HCEC 1CT (cell line): ENCODE measurements around the gene BEND6.

Source experiments
- DNase-seq: peaks from one replicate; pipeline ENCODE4 v3.0.0-alpha.2; 2017

BEND6 gene

GRCh38 chr6:56954403-56955170 lies at the start of gene BEND6:
BEND6 (plus strand) TSS chr6:56955107; CDS start chr6:56981811, 26,704 bp downstream.
- peak; percentile 80 for DNase-seq

DNA sequence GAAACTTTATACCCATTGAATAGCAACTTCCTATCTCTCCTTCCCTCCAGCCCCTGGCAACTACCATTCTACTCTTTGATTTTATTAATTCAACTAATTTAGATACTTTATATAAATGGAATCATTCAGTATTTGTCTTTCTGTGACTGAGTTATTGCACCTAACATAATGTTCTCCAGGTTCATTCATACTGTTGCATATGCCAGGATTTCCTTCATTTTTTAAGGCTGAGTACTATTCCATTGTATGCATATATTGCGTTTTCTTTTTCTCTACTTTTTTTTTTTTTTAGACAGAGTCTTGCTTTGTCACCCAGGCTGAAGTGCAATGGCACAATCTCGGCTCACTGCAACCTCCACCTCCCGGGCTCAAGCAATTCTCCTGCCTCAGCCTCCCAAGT lies 49.5 kb upstream of the BEND6 start:
- no peak for DNase-seq

DNA sequence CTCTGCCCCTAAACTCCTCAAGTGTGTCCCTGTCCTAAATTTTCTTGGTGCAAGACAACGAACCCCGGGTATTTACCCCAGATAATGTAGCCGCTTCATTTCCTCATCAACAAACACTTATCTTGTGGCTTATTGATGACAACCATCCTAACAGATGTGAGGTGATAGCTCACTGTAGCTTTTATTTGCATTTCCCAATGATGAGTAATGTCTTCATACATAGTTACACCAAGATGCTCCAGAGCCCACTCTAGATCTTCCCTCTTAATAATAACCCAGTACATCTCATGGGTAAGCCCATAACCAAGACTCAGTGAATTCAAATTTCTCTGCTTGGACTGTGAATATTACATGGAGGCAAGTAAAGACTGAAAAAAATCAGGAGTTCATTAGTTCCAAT lies 48.2 kb upstream of the BEND6 start:
- peak; percentile 75 for DNase-seq

DNA sequence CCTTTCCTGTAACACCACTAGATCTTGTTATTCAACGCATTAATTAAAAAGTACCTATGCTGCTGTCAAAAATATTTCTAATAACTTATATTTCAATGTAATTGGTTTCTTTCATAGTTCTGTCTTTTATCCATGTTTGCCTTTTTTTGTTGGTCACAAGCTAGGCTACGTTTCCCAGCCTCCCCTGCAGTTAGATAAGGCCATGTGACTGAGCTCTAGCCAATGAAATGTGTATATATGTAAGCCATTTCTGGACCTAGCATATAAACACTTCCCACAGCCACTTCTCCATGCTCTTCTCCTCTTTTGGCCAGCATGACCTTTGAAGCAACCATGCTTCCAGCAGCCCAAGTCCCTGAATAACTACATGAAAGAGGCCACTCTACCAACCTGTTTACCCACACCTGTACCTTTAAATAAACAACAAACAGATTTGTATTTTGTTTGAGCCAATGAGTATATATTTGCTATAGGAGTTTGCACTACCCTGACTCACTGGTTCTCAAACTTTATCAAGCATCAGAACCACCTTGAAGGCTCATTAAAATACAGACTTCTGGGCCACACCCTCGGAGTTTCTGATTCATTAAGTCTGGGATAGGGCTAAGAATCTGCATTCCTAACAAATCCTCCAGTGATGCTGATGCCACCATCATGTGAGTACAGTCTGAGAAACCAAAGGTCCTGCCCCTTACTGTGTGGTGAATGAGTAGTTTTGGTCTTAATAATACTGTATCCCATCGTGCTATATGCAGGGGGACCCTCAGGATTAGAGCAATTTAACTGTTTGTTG lies 45.6 kb upstream of the BEND6 start:
- peak; percentile 77 for DNase-seq

GRCh38 chr6:56911847-56912246 lies 43.1 kb upstream of the BEND6 start:
- peak; percentile 70 for DNase-seq

DNA sequence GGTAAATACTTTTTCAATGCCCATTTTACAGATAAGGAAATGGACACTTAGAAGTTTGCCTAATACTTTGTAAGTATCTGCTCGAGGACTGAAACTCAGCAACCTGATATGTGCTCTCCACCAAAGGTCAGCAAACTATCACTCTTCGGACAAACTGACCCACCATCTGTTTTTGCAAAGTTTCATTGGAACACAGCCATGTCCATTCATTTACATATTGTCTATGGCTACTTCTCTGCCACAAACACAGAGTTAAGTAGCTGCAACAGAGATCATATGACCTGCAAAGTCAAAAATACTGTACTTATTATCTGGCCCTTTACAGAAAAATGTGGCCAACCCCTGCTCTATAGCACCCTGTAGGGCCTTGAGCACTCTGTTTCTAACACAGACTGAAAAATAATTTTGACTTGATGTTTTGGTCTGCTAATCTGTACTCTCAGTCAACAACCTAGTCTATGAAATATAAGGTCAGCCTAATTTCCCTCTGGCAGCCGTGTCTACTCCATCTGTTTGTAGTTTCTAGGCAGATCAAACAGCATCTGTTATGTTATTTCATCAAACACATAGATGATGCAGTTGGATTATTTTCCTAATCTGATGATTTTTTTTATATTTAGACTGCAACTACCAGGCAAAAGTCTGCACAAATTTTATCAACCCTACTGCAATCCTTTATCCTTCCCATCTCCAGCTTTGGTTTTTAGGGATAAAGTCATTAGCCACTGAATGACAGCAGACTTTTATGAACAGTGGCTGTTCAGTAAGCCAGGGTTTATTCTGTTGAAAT lies 41.4 kb upstream of the BEND6 start:
- peak; percentile 54 for DNase-seq

- DNase-seq, result no peak
Measured at GRCh38 chr6:56914798-56915658, 39.9 kb upstream of the BEND6 start.

DNA sequence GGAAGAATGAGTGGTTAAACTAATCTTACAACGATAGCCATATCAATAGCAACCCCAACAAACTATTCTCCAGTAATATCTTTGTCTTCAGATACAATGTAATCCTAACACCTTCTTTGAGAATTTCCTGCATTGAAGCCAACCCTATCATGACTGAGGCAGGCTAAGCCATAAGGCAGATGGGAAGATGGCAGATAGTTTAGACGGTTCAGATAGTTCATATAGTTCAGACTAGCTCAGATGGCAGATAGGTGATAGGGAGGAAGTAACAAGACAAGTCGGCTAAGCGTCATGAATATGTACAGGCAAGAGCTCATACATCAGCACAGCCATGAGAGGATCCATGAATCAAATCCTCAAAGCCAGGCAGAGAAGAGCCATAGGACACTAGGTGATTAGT lies 39.1 kb upstream of the BEND6 start:
- no peak for DNase-seq

DNA sequence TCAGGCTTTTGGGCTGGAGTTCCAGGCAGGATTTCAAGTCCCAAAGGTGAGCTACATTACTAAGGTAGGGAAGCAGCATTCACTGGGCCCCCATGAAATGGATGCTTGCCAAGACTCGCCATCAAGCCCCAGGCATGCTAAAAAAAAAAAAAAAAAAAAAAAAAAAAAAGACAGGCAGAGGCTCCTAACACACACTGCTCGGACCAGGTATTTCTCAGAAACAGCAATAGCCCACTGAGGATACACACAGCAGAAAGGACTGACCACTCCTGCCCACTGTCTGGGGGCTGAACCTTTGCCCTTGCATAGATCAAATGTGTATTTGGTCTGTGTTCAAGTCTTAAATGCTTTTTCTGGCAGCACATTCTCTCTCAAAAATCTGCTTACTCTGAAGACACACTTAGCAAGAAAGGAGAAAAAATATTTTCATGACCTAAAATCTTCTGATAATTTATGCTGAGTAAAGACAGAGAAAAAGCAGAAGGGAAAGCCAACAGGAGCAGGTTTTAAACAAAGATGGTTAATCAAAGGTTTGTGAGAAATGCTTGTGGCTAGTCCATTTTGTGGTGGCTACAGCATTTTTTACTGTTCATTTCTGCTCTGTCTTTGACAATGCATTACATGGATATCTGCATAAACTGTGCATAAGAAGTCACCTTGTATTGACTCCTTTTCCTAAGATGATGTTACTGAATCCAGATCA lies 37.9 kb upstream of the BEND6 start:
- no peak for DNase-seq

- DNase-seq, result no peak
Measured at GRCh38 chr6:56922645-56923044, 32.3 kb upstream of the BEND6 start.

DNA sequence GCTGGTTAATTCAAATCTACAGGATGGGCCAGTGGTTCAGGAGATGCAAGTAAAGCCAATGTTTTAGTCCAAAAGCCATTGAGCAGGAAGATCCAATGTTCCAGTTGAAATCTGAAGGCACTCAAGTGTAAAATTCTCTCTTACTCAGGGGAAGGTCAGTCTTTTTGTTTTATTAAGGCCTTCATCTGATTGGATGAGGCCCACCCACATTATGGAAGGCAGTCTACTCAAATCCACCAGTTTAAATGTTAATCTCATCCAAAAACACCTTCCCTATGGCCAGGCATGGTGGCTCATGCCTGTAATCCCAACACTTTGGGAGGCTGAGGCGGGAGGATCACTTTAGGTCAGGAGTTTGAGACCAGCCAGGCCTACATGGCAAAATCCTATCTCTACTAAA lies 31.3 kb upstream of the BEND6 start:
- no peak for DNase-seq

DNA sequence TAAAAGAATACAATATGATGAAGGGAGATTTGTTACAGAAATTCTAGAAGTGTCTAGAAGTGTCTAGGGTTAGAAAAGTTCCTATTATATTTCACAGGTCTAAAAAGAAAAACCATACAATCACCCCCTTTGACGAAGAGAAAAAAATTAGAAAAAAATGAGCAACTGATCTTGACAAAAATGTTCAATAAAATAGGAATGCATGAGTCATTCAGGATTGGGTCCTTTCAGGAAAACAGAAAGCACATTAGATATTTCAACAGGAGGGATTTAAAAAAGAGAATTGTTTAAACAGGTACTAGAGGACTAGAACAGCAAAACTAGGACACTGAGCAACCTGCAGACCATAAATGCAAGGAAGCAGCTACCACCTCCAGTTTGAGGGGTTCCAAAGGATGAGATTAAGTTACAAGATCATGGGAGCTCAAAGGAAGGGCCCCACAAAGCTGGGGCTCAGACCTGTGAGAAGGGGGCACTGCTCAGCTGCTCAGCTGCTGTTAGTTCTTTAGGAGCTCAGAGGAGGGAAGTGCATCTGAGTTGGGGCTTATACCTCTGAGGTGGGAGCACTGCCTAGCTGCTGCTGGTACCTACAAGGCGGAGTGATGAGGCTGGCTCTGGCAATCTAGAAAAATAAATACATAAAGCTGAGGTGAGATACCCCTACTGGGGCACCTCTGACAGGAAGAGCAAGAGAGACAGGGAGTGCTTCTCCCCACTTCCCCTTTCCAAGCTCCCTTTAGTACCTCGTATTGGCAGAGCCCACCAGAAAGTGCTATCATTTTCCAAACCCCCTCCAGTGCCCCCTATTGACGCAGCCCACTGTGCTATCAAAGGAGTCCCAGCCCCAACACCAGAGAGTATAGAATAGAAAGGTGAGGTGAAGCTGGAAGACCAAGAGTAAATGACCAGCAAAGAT lies 27.1 kb upstream of the BEND6 start:
- peak; percentile 62 for DNase-seq

GRCh38 chr6:56930846-56931245 lies 24.1 kb upstream of the BEND6 start:
- no peak for DNase-seq

- no peak for DNase-seq
Measured at GRCh38 chr6:56932910-56933477, 21.9 kb upstream of the BEND6 start.

- DNase-seq, result no peak
Measured at GRCh38 chr6:56933650-56934049, 21.3 kb upstream of the BEND6 start.

GRCh38 chr6:56934876-56935275 lies 20.0 kb upstream of the BEND6 start:
- no peak for DNase-seq

DNA sequence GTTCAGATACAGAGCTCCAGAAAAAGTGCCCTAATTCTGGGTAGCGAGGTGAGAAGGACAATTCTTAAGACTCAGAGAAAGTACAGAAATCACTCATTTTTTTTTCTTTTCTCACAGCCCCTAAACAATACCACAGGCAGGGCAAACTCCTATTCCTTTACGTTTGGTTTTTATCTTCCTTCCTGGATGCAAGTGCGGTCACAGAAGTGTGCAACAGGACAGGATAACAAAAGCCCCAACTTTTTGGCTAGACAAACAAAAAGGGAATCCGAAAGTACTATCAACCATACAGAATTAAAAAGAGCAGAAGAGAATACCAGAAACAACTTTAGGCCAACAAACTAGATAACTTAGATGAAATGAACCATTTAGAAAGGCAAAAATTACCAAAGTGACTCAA lies 18.4 kb upstream of the BEND6 start:
- DNase-seq, result no peak

GRCh38 chr6:56938649-56939191 lies 16.2 kb upstream of the BEND6 start:
- peak; percentile 100 for DNase-seq

- DNase-seq, result no peak
Measured at GRCh38 chr6:56940463-56940862, 14.4 kb upstream of the BEND6 start.

DNA sequence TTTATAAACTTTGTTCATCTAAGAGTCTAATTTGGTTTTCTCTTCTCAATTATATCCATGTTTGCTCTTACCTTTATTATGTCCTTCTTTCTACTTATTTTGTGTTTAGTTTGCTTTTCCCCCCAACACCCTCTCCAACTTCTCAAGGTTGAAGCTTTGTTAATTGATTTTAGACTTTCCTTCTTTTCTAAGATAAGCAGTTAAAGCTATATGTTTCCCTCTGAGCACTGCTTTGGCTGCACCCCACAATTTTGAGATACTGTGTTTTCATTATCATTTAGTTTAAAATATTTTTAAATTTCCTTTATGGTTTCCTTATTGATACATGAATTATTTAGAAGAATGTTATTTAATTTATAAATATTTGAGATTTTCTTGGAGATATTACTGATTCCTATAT lies 13.9 kb upstream of the BEND6 start:
- DNase-seq, result no peak
